Muscle layer of colon (tissue), 2 donors: ENCODE data around the gene CALM1.

Source experiments
- H3K27ac ChIP-seq: one replicate; pipeline ENCODE4 v1.7.0; 2013; ENCODE audit warnings: low read depth, mild to moderate bottlenecking, low read length, moderate library complexity
- H3K27me3 ChIP-seq, 2 donors: one replicate each; pipeline ENCODE4 v1.7.0; 2013; ENCODE audit warnings: low read length in 2 of 2, mild to moderate bottlenecking in 2 of 2; ENCODE audit not compliant: insufficient read depth in 2 of 2, control insufficient read depth in 1 of 2
- H3K36me3 ChIP-seq: one replicate; pipeline ENCODE4 v1.7.0; 2013; ENCODE audit warnings: mild to moderate bottlenecking, low read length; ENCODE audit not compliant: insufficient read depth
- H3K4me1 ChIP-seq: one replicate; pipeline ENCODE4 v1.7.0; 2013; ENCODE audit warnings: mild to moderate bottlenecking, low read length; ENCODE audit not compliant: insufficient read depth
- H3K4me3 ChIP-seq, 2 donors: one replicate each; pipeline ENCODE4 v1.7.0; 2013; ENCODE audit warnings: low read length in 2 of 2, low read depth in 1 of 2, mild to moderate bottlenecking in 1 of 2, moderate library complexity in 1 of 2
- H3K9ac ChIP-seq: one replicate; pipeline ENCODE4 v1.7.0; 2013; ENCODE audit warnings: low read length
- H3K9me3 ChIP-seq: one replicate; pipeline ENCODE4 v1.7.0; 2013; ENCODE audit warnings: mild to moderate bottlenecking, low read length
- donor health status: abdominal sarcoma.
- donor health status: Adenocarcinoma of cecum.

CALM1 gene

DNA sequence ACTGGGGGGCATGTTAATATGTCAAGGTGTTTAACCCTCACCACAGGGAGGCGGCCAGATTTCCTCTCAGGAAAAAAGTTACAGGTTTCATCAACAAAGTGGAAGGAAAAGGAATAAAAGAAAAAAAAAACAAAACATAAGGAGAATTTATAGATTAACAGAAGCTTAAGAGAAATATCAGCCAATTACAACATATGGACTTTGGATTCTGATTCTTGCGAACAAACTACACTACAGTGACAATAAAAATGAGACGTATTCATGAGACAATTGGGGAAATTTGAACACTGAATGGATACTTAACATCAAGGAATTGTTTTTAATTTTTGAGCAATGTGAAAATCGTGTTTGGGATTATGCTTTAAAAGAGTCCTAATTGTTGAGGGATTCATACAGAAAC lies 60.4 kb downstream of the CALM1 start:
- no peak overlapping the region for H3K27ac ChIP-seq
- H3K9me3 ChIP-seq, result no peaks in the 10 kb centered on the region
- H3K9ac ChIP-seq, result no peak overlapping the region
- H3K4me3 ChIP-seq, result no peak overlapping the region
- H3K27me3 ChIP-seq, result no peaks in the 10 kb centered on the region
- H3K4me1 ChIP-seq, result peaks cover 36% of the 10 kb centered on the region
- H3K36me3 ChIP-seq, result no peaks in the 10 kb centered on the region
